H9 (cell line): ENCODE data around the gene POLL. TPM values are rescaled to one million over a fixed set of nuclear protein-coding genes. Genes with fewer than 3 reads are reported as not detected.

Source experiments
- DNase-seq: peaks from one replicate; pipeline ENCODE4 v3.0.0-alpha.2; 2017
- H2AFZ ChIP-seq: one replicate; pipeline ENCODE4 v1.6.1; 2013; ENCODE audit warnings: mild to moderate bottlenecking, low read length, control low read depth, moderate library complexity
- H2AK5ac ChIP-seq: 2 replicates; pipeline ENCODE4 v1.6.1; 2013; ENCODE audit warnings: low read length, control low read depth, mixed read lengths; ENCODE audit not compliant: insufficient read length
- H2BK120ac ChIP-seq: one replicate; pipeline ENCODE4 v1.6.1; 2013; ENCODE audit warnings: low read depth, mild to moderate bottlenecking, low read length, control low read depth, inconsistent platforms; ENCODE audit not compliant: poor library complexity, severe bottlenecking
- H2BK12ac ChIP-seq: 2 replicates; pipeline ENCODE4 v1.6.1; 2013; ENCODE audit warnings: low read length, control low read depth, mixed read lengths, low read depth; ENCODE audit not compliant: insufficient read length
- H2BK15ac ChIP-seq: 2 replicates; pipeline ENCODE4 v1.6.1; 2013; ENCODE audit warnings: low read depth, low read length, control low read depth
- H2BK20ac ChIP-seq: one replicate; pipeline ENCODE4 v1.6.1; 2013; ENCODE audit warnings: low read depth, mild to moderate bottlenecking, low read length, control low read depth, inconsistent platforms; ENCODE audit not compliant: poor library complexity, severe bottlenecking
- H2BK5ac ChIP-seq: 2 replicates; pipeline ENCODE4 v1.6.1; 2013; ENCODE audit warnings: low read length, control low read depth, mixed read lengths; ENCODE audit not compliant: insufficient read length
- H3K14ac ChIP-seq: 2 replicates; pipeline ENCODE4 v1.6.1; 2013; ENCODE audit warnings: low read length, control low read depth; ENCODE audit not compliant: insufficient read depth
- H3K18ac ChIP-seq: 2 replicates; pipeline ENCODE4 v1.6.1; 2013; ENCODE audit warnings: low read depth, mild to moderate bottlenecking, mixed read lengths, low read length, control low read depth; ENCODE audit not compliant: insufficient read length
- H3K23ac ChIP-seq: 2 replicates; pipeline ENCODE4 v1.6.1; 2013; ENCODE audit warnings: low read length, control low read depth, mixed read lengths, low read depth; ENCODE audit not compliant: insufficient read length
- H3K23me2 ChIP-seq: 2 replicates; pipeline ENCODE4 v1.6.1; 2013; ENCODE audit warnings: low read depth, mild to moderate bottlenecking, mixed read lengths, low read length, control low read depth; ENCODE audit not compliant: insufficient read length, poor library complexity, severe bottlenecking
- H3K27ac ChIP-seq: 2 replicates; pipeline ENCODE4 v1.5.1; 2013; ENCODE audit warnings: low read length, control low read depth, mixed read lengths, low read depth; ENCODE audit not compliant: insufficient read length
- H3K27me3 ChIP-seq: 2 replicates; pipeline ENCODE4 v1.6.1; 2013; ENCODE audit warnings: low read length, control low read depth, inconsistent platforms; ENCODE audit not compliant: insufficient read depth
- H3K4ac ChIP-seq: 2 replicates; pipeline ENCODE4 v1.6.1; 2013; ENCODE audit warnings: low read depth, mild to moderate bottlenecking, control low read depth, inconsistent platforms, low read length, moderate library complexity
- H3K4me1 ChIP-seq: 2 replicates; pipeline ENCODE4 v1.6.1; 2013; ENCODE audit warnings: low read length, control low read depth, inconsistent platforms; ENCODE audit not compliant: insufficient read depth
- H3K4me2 ChIP-seq: 2 replicates; pipeline ENCODE4 v1.6.1; 2013; ENCODE audit warnings: low read length, control low read depth, mixed read lengths; ENCODE audit not compliant: insufficient read length, insufficient read depth
- H3K56ac ChIP-seq: 2 replicates; pipeline ENCODE4 v1.6.1; 2013; ENCODE audit warnings: low read depth, mild to moderate bottlenecking, mixed read lengths, low read length, control low read depth; ENCODE audit not compliant: insufficient read length
- H3K79me1 ChIP-seq: 2 replicates; pipeline ENCODE4 v1.6.1; 2013; ENCODE audit warnings: low read depth, mild to moderate bottlenecking, moderate library complexity, low read length, control low read depth, inconsistent platforms; ENCODE audit not compliant: insufficient read depth, poor library complexity, severe bottlenecking
- H3K79me2 ChIP-seq: 2 replicates; pipeline ENCODE4 v1.6.1; 2013; ENCODE audit warnings: low read length, control low read depth, inconsistent platforms; ENCODE audit not compliant: insufficient read depth
- H3K9ac ChIP-seq: 2 replicates; pipeline ENCODE4 v1.6.1; 2013; ENCODE audit warnings: low read length, control low read depth, mixed read lengths; ENCODE audit not compliant: insufficient read length; ENCODE audit errors: extremely low read depth
- H3K9me3 ChIP-seq: one replicate; pipeline ENCODE4 v1.6.1; 2013; ENCODE audit warnings: low read depth, low read length, inconsistent platforms; ENCODE audit not compliant: control insufficient read depth
- H3T11ph ChIP-seq: one replicate; pipeline ENCODE4 v1.6.1; 2013; ENCODE audit warnings: mild to moderate bottlenecking, low read length, control low read depth, inconsistent platforms
- H4K20me1 ChIP-seq: one replicate; pipeline ENCODE4 v1.6.1; 2013; ENCODE audit not compliant: control insufficient read depth, insufficient read length, insufficient read depth
- H4K5ac ChIP-seq: 2 replicates; pipeline ENCODE4 v1.6.1; 2013; ENCODE audit warnings: low read depth, mild to moderate bottlenecking, mixed read lengths, low read length, control low read depth; ENCODE audit not compliant: insufficient read length
- H4K8ac ChIP-seq: replicated peaks from 2 replicates; pipeline ENCODE4 v1.6.1; 2013; ENCODE audit warnings: low read length, control low read depth, mixed read lengths, low read depth; ENCODE audit not compliant: insufficient read length
- H4K91ac ChIP-seq: 2 replicates; pipeline ENCODE4 v1.6.1; 2013; ENCODE audit warnings: low read depth, mild to moderate bottlenecking, moderate library complexity, mixed read lengths, low read length, control low read depth; ENCODE audit not compliant: insufficient read length
- H3K27ac Mint-ChIP-seq, 3 experiments: 2 replicates in 2 of 3; 3 replicates in 1 of 3; pipeline ENCODE4 v1.8.0; 2020 to 2021; ENCODE audit warnings: mixed read lengths in 3 of 3, mild to moderate bottlenecking in 1 of 3, moderate library complexity in 1 of 3
- H3K27me3 Mint-ChIP-seq: 2 replicates; pipeline ENCODE4 v1.8.0; 2021; ENCODE audit warnings: low read depth, mild to moderate bottlenecking, moderate library complexity, mixed read lengths
- H3K36me3 Mint-ChIP-seq, 3 experiments: 2 replicates in 2 of 3; 3 replicates in 1 of 3; pipeline ENCODE4 v1.8.0; 2020 to 2021; ENCODE audit warnings: low read depth in 3 of 3, mixed read lengths in 3 of 3; ENCODE audit not compliant: insufficient read depth in 1 of 3
- H3K4me1 Mint-ChIP-seq, 2 experiments: 2 replicates each; pipeline ENCODE4 v1.8.0; 2020; ENCODE audit warnings: mixed read lengths in 2 of 2
- H3K4me3 Mint-ChIP-seq, 2 experiments: 2 replicates in 1 of 2; 3 replicates in 1 of 2; pipeline ENCODE4 v1.8.0; 2020 to 2021; ENCODE audit warnings: mild to moderate bottlenecking in 2 of 2, mixed read lengths in 2 of 2, moderate library complexity in 1 of 2
- H3K9me3 Mint-ChIP-seq, 2 experiments: 2 replicates in 1 of 2; 3 replicates in 1 of 2; pipeline ENCODE4 v1.8.0; 2020; ENCODE audit warnings: mild to moderate bottlenecking in 2 of 2, mixed read lengths in 2 of 2, moderate library complexity in 1 of 2
- WGBS: extraction: QIAGEN DNeasy Blood & Tissue Kit; methylation state at CpG from one replicate; pipeline ENCODE4 v1.1.7; 2013; ENCODE audit warnings: missing lambda C conversion rate, low lambda C conversion rate, mixed read lengths; ENCODE audit not compliant: insufficient read length; ENCODE audit errors: extremely low coverage; 5-methylcytosine and 5-hydroxymethylcytosine counted together
- total RNA-seq: library from RNA; stranded (reverse); gene quantifications from 2 replicates; pipeline ENCODE4 v1.2.1, GENCODE V29; 2021
- TF ChIP-seq, protein P1 (sequence below): fragments of 200-600 bp; sonication (generic); conservative IDR thresholded peaks from 3 replicates; pipeline ENCODE4 v1.8.0; 2021; ENCODE audit warnings: antibody characterized with exemption, mild to moderate bottlenecking

Gene POLL
- total RNA-seq, 1 experiment from 2014 or later, result 30.8 TPM

DNA sequence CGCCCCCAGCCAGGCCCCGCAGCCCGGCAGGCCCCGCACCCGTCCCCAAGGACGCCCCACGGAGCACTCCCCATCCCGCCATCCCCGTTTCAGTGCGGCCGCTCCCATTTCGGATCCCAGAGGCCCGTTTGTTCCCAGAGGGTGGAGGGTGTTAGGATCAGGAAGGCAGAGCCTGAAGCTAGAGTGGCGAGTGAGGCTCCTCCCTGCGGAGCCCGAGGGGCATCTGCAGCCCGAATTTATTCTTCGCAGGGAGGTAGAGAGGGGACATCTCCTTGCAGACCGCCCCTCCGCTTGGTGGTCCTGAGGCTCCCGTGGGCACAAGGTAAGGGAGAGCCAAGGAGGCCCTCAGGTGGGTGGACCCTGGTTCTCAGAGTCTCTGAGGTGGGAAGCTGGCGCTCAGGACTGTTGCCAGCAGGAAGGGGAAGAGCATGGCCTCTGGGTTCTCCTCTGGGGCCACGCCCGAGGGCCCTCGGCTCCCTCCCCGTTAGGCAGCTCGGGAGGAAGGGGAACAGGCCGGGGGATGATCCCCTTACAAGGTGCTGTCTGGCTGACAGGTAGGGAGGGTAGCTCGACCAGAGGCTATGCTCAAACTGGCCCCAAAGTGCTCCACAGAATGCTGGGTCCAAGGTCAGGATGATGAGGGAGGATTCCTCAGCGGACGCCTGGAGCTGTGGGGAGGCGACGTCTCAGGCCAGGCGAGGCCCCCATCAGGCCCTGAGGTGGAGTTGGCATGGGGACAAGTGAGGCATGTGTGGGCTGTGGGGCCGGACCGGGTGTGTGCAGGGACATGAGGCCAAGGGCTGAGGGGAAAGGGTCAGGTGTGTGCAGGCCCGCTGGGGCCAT is 17.4 kb downstream of the POLL start:
- peaks cover 77% of the 10 kb centered on the region for H3K27me3 Mint-ChIP-seq
- H4K5ac ChIP-seq, result no peak overlapping the region
- H3K23ac ChIP-seq, result no peak overlapping the region
- H3K9me3 ChIP-seq, result no peaks in the 10 kb centered on the region
- no peak overlapping the region for H2BK15ac ChIP-seq
- H3K4me1 Mint-ChIP-seq, result peaks cover 35 to 43% of the 10 kb centered on the region in 2 experiments
- no peak overlapping the region for H2AFZ ChIP-seq
- H2BK12ac ChIP-seq, result no peak overlapping the region
- no peak overlapping the region for H2AK5ac ChIP-seq
- H2BK5ac ChIP-seq, result no peak overlapping the region
- H3K27ac ChIP-seq, result no peak overlapping the region
- H3K4me1 ChIP-seq, result no peaks in the 10 kb centered on the region
- H3K27ac Mint-ChIP-seq, result no peak overlapping the region
- H4K8ac ChIP-seq, result no peak overlapping the region
- no peaks in the 10 kb centered on the region for H3K79me1 ChIP-seq
- peaks cover 16% of the 10 kb centered on the region for H3K23me2 ChIP-seq
- no peak overlapping the region for H3T11ph ChIP-seq
- peaks cover 14% of the 10 kb centered on the region; the same call in 1 of the 2 replicates for H3K27me3 ChIP-seq
- TF ChIP-seq, protein P1, sequence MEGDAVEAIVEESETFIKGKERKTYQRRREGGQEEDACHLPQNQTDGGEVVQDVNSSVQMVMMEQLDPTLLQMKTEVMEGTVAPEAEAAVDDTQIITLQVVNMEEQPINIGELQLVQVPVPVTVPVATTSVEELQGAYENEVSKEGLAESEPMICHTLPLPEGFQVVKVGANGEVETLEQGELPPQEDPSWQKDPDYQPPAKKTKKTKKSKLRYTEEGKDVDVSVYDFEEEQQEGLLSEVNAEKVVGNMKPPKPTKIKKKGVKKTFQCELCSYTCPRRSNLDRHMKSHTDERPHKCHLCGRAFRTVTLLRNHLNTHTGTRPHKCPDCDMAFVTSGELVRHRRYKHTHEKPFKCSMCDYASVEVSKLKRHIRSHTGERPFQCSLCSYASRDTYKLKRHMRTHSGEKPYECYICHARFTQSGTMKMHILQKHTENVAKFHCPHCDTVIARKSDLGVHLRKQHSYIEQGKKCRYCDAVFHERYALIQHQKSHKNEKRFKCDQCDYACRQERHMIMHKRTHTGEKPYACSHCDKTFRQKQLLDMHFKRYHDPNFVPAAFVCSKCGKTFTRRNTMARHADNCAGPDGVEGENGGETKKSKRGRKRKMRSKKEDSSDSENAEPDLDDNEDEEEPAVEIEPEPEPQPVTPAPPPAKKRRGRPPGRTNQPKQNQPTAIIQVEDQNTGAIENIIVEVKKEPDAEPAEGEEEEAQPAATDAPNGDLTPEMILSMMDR, result peak; percentile 15; the same call in 1 of the 3 replicates
- no peak for DNase-seq
- no CpG with 5 or more reads among the region's 37 CpGs for WGBS
- no peak overlapping the region for H3K56ac ChIP-seq
- H3K9ac ChIP-seq, result no peak overlapping the region
- no peak overlapping the region for H4K91ac ChIP-seq
- H3K9me3 Mint-ChIP-seq, result no peaks in the 10 kb centered on the region; a peak in 1 of 5 replicates
- H3K79me2 ChIP-seq, result no peaks in the 10 kb centered on the region
- H3K4me3 Mint-ChIP-seq, result peak overlapping the region; percentile 68 to 83
- no peak overlapping the region for H3K14ac ChIP-seq
- H4K20me1 ChIP-seq, result no peaks in the 10 kb centered on the region
- H2BK120ac ChIP-seq, result no peak overlapping the region
- peak overlapping the region; percentile 82 for H3K4me2 ChIP-seq
- no peak overlapping the region for H2BK20ac ChIP-seq
- H3K18ac ChIP-seq, result no peak overlapping the region
- H3K36me3 Mint-ChIP-seq, result no peaks in the 10 kb centered on the region; a peak in 1 of 7 replicates
- H3K4ac ChIP-seq, result no peak overlapping the region
